Measurements from ENCODE around the gene PDPN. TPM values are rescaled to one million over a fixed set of nuclear protein-coding genes. Genes with fewer than 3 reads are reported as not detected.
A peak's percentile ranks its signal among the peaks of the same experiment; 100 is the strongest.

Gene PDPN
- total RNA-seq, 2 donors from 2014 or later, result 17.3 to 28.9 TPM

- H3K9me3 ChIP-seq, result no peaks in the 10 kb centered on the region
- H3K27me3 ChIP-seq, result no peaks in the 10 kb centered on the region
- no peak for DNase-seq (ENCODE audit: low spot score)
- TF ChIP-seq, protein P1, sequence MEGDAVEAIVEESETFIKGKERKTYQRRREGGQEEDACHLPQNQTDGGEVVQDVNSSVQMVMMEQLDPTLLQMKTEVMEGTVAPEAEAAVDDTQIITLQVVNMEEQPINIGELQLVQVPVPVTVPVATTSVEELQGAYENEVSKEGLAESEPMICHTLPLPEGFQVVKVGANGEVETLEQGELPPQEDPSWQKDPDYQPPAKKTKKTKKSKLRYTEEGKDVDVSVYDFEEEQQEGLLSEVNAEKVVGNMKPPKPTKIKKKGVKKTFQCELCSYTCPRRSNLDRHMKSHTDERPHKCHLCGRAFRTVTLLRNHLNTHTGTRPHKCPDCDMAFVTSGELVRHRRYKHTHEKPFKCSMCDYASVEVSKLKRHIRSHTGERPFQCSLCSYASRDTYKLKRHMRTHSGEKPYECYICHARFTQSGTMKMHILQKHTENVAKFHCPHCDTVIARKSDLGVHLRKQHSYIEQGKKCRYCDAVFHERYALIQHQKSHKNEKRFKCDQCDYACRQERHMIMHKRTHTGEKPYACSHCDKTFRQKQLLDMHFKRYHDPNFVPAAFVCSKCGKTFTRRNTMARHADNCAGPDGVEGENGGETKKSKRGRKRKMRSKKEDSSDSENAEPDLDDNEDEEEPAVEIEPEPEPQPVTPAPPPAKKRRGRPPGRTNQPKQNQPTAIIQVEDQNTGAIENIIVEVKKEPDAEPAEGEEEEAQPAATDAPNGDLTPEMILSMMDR (IDR thresholded peaks at IDR 0.05), result no peak
- no peak overlapping the region for H3K27ac ChIP-seq
- H3K4me3 ChIP-seq, result no peak overlapping the region
- H3K36me3 ChIP-seq, result no peaks in the 10 kb centered on the region
- no peaks in the 10 kb centered on the region for H3K4me1 ChIP-seq
These were observed 2.2 kb upstream of the PDPN start for GRCh38 chr1:13581446-13581845.

GRCh38 chr1:13582713-13583443 lies 754 bp upstream of the PDPN start:
- Histone ChIP-seq H3K4me1 (peaks cover 0 to 10% of the 10 kb centered on the region in 2 donors), H3K36me3 (no peaks in the 10 kb centered on the region), H3K27me3 (no peaks in the 10 kb centered on the region), H3K4me3 (no peak overlapping the region), H3K9me3 (no peaks in the 10 kb centered on the region), H3K27ac (no peak overlapping the region)
- TF ChIP-seq, protein P1 (IDR thresholded peaks at IDR 0.05), result no peak
- no peak for DNase-seq (ENCODE audit: low spot score)

DNA sequence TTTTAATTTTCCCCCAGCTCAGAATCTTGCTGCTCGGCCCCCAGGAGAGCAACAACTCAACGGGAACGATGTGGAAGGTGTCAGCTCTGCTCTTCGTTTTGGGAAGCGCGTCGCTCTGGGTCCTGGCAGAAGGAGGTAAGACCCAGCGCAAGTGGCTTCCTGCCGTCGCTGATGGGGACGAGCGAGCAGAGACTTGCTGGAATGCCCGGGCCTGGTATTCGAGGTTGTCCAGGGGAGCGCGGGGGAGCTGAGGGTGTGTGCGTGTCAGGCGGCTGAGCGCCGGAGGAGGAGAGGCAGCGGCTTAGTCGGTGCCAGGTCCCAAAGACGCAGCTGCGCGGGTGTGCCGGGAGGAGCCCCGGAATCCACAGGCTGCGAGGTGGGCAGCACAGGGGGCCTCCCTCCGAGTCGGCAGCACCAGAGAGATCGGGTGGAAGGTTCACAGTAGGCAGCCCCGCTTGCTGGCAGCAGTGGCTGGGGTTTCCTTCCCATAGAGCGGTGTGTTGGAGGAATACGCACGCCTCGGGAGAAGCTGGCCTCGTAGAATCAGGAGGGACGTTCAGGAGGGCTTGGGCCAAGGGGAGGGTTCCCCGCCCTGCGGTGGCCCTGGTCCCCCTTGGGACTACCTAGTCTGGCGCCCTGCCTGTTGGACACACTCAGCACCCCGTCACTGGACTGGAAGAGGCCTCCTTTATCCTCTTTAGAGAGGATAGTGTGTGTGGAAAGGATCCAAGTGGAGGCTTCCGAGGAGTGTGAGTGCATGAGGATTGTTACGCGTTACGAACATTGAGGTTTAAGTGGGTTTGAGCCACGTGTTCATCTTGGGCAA lies 547 bp downstream of the PDPN start:
- H3K4me3 ChIP-seq, result peak overlapping the region; percentile 56 to 60
- no peaks in the 10 kb centered on the region for H3K36me3 ChIP-seq
- TF ChIP-seq, protein P1 (IDR thresholded peaks at IDR 0.05), result no peak
- no peak for DNase-seq (ENCODE audit: low spot score)
- H3K4me1 ChIP-seq, result peaks cover 0 to 12% of the 10 kb centered on the region in 2 donors
- H3K27me3 ChIP-seq, result no peaks in the 10 kb centered on the region
- no peaks in the 10 kb centered on the region for H3K9me3 ChIP-seq
- peak overlapping the region; percentile 80 to 85 for H3K27ac ChIP-seq

- no peaks in the 10 kb centered on the region for H3K36me3 ChIP-seq
- peaks cover 0 to 12% of the 10 kb centered on the region in 2 donors for H3K4me1 ChIP-seq
- H3K9me3 ChIP-seq, result no peaks in the 10 kb centered on the region
- no peak for DNase-seq (ENCODE audit: low spot score)
- H3K27ac ChIP-seq, result peak overlapping the region; percentile 11 to 80
- peak overlapping the region; percentile 56 to 60 for H3K4me3 ChIP-seq
- H3K27me3 ChIP-seq, result no peaks in the 10 kb centered on the region
- TF ChIP-seq, protein P1 (IDR thresholded peaks at IDR 0.05), result no peak
These were observed 1.4 kb downstream of the PDPN start for GRCh38 chr1:13584876-13585611.

DNA sequence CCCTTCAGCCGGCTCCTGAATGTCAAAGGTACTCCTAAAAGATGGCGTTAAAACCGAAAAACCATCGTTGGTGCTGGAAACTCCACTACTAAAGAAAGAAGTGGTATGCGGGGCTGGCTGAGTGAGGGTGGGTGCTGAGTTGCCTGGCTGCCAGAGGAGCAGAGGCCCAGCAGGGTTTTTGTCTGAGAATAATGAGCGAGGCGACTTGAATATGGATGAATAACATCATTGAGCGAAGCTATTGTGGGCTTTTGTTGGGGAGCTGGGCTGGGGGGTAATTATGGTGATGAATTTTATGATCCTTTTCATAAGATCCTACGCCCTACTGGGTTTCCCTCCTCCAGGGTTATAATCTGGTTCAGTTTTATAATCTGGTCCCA lies 2.0 kb downstream of the PDPN start:
- peak overlapping the region; percentile 11 to 80 for H3K27ac ChIP-seq
- H3K27me3 ChIP-seq, result no peaks in the 10 kb centered on the region
- peak overlapping the region in 1 of 2 donors; percentile 7 for H3K4me3 ChIP-seq
- H3K9me3 ChIP-seq, result no peaks in the 10 kb centered on the region
- TF ChIP-seq, protein P1 (IDR thresholded peaks at IDR 0.05), result no peak
- no peak for DNase-seq (ENCODE audit: low spot score)
- H3K4me1 ChIP-seq, result peaks cover 0 to 12% of the 10 kb centered on the region in 2 donors
- no peaks in the 10 kb centered on the region for H3K36me3 ChIP-seq

Data from right atrium auricular region (tissue), 2 donors.